ENCODE results near the gene PKN2.
A peak's percentile ranks its signal among the peaks of the same experiment; 100 is the strongest.
"Not testable (repeated sequence)": the region's sequence is repeated elsewhere in the genome, so short reads cannot be mapped to it uniquely, and the experiment has no call there.

PKN2 gene

DNA sequence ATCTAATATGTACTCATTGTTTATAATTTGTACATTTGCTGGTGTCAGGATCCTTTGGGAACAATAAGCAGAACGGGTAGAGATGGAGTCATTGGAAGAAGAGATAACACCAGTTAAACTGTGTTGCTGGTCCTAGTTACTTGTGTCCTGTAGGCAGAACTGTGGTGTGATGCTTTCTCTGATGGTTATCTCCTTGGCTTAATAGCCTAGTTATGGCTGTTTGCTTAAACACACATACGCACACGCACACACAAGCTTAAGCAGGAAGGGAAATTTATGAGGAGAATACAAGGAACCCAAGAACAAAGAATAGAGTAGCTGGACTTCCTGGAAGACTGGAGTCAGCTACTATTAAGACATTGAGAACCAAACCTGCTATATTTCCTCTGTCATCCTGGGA, 5.7 kb upstream of the PKN2 start:
- DNase-seq (ENCODE audit: low read depth, low spot score): no peak

DNA sequence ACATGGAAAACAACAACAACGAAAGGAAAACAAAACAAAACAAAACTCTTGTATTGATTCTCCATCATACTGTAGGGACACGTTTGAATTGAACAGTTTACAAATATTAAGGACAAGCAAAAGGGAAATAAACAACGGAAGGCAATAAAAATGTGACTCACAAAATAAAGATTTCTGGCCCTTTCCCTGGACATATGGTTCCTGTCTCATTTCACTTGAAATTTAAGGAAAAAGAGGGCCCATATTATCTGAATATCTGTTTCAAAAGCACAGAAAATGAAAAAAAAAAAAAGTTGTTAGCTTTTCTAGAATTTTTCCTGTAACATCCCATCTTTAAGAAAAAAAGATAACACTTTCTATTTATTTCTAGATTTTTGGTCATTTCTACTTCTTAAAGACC, 3.6 kb upstream of the PKN2 start:
- DNase-seq (ENCODE audit: low read depth, low spot score): no peak

DNA sequence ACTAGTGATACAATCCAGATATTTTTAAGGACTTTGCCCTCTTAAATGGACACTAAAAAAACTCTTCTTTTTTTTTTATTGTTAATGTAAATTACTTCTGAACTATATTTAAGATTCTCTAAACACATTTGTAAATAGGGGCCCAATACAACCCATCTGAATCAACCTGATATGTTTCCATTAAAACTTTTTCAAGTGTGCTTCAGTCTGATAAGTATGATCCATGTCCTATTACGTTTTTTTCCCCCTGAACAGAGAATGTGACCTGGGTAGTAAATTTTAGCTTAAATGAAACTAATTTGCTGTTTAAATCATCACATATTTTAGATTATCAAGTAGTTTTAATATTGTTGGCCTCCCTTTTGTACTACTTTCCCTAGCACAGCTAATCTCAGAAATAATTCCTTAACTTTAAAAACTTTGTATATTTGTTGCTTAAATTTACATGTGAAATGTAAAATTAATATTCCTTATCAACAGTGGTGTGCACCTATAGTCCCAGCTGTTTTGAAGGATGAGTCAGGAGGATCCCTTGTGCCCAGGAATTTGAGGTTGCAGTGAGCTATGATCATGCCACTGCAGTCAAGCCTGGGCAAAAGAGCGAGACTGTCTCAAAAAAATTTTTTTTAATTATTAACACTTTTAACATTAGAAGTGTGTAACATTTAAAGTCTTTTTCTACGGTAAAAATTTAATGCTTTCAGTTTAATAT, 3.0 kb upstream of the PKN2 start:
- DNase-seq (ENCODE audit: low read depth, low spot score): no peak

DNA sequence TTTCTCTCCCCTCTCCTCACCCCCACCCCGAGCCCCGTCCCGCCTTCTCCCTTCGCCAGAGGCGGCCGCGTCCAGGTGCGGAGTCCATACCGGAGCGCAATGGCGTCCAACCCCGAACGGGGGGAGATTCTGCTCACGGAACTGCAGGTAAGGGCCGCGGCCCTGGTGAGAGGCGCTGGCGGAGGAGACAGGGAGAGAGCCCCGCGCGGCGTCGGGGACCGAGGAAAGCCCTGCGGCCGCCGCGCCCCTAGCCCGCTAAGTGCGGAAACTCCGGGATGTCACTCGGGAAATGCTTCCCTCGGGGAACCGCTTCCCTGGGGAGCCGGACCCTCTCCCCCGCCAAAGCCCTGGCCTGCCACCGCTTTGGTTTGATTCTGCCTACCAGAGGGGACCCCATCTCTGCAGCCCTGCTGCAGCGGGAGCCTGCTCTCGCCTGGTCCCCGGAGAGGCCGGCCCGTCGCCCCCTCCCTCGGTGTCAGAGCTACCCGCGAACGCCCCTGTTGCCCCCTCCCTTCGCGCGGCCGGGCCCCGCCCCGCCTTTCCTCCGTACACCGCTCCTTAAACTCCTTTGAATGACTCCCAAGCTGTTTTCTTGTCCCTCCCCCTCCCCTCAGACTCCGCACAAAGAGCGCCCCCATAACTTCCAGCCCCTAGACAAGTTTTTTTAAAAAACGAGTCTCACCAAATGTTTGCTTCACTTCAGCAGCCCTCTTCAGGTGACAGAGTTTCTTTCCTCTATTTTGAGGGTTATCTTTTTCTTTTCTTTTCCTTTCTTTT, 597 bp downstream of the PKN2 start:
- DNase-seq (ENCODE audit: low read depth, low spot score): peak; percentile 82

DNA sequence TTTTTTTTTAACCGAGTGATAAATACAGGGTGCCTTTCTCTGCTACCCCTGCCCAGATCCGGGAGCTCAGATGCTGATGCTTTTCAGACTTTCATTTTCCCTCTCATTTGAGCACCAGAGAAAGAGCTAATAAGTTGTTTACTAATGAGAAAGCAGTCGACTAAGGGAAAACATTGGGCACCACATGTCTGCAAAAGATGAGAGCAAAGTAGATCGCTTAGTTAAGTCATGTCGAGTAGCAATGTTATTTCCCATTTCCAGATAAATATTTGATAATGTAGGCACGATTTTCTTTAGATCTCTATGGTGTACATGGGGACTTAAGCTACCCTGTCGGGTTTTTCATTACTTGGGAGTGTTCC, 1.2 kb downstream of the PKN2 start:
- DNase-seq (ENCODE audit: low read depth, low spot score): no peak

GRCh38 chr1:88691540-88691939, 7.5 kb downstream of the PKN2 start:
- DNase-seq (ENCODE audit: low read depth, low spot score): no peak

- no peak for DNase-seq (ENCODE audit: low read depth, low spot score)
Observed at GRCh38 chr1:88695781-88696180, 11.7 kb downstream of the PKN2 start.

DNA sequence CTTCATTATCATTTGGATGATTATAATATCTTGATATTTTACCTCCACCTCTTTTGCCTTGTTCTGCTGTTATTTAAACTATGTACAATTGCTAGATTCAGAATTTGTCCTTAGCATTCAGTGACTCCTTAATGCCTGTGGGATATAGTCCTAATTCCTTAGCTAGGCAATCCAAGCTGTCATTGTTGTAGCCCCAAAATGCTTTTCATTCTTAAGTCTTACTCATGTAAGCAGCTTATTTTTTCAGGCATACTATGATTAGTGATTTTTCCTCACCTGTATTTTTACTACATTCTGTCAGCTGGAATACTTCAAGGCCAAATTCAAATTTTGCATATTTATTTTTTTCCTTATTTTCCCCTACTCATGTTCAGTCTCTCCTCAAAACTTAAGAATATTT, 13.4 kb downstream of the PKN2 start:
- DNase-seq (ENCODE audit: low read depth, low spot score): no peak

DNA sequence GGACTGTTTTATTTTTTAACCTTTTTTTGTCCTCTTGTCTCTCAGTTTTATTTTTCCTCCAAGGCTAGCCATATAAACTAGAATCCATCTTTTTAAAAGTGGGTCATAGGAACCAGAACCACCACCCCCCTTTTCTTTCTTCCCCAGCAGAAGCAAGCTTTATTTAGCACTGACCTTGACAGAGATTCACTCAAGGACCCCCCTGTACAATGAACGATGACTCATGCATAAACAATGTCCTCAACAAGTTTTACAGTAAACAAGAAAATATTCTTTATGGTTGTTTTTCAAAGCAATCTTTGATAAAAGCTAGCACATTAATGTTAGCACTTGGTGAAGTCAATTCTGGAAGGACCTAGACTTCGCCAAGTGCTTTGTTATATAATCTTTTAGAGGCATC, 14.1 kb downstream of the PKN2 start:
- no peak for DNase-seq (ENCODE audit: low read depth, low spot score)

DNA sequence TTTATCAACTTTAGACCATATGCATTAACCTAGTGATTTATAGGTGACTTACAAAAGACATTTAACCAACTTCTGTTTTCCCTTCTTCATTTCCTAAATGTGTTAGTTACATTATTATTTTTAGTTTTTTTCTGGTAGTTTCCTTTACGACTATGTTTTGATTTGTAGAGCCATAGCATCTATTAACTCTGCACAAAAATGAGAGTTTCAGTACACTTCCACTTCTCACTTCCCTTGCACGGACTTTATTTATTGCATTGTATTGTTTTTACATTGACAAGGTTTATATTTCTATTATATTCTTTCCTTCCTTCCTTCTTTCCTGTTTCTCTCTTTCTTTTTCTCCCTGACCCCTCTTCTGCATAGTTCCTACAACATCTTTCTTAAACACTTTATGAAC, 14.7 kb downstream of the PKN2 start:
- DNase-seq (ENCODE audit: low read depth, low spot score): no peak

- DNase-seq (ENCODE audit: low read depth, low spot score): no peak
Observed at GRCh38 chr1:88700425-88701013, 16.4 kb downstream of the PKN2 start.

GRCh38 chr1:88701275-88701674, 17.2 kb downstream of the PKN2 start:
- DNase-seq (ENCODE audit: low read depth, low spot score): no peak

DNA sequence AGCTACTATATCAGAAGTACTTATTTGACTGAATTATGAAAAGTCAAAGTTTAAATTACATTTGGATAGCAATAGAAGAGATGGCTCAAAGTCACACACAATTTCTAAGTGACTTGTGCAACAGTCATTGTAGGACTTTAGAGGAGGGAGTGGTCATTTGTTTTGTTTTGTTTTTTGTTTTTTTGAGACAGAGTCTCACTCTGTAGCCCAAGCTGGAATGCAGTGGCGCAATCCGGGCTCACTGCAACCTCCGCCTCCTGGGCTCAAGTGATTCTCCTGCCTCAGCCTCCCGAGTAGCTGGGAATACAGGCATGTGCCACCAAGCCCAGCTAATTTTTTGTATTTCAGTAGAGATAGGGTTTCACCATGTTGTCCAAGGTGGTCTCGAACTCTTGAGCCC, 17.7 kb downstream of the PKN2 start:
- not testable (repeated sequence) for DNase-seq (ENCODE audit: low read depth, low spot score)

DNA sequence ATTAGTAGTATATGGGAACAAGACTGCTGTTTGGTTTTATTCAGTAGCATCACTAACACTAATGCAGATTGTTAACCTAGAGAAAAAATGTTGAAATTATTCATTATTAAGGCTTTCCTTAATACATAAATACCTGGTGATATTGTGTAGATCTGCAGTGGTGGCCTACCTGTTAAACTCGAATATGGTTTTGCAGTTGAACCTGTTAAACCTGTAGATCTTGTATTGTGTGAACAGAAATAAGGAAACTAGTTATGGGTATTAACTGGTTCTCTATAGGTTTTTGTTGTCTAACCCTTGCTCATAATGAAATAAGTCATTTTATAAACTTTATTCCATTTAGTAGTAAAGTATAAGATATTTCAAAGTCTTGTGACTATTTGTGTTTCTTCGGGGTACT, 23.9 kb downstream of the PKN2 start:
- no peak for DNase-seq (ENCODE audit: low read depth, low spot score)

DNA sequence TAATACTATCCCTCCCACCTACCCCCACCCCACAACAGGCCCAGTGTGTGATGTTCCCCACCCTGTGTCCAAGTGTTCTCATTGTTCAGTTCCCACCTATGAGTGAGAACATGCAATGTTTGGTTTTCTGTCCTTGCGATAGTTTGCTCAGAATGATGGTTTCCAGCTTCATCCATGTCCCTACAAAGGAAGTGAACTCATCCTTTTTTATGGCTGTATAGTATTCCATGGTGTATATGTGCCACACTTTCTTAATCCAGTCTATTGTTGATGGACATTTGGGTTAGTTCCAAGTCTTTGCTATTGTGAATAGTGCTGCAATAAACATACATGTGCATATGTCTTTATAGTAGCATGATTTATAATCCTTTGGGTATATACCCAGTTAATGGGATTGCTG, 28.8 kb downstream of the PKN2 start:
- not testable (repeated sequence) for DNase-seq (ENCODE audit: low read depth, low spot score)

- DNase-seq (ENCODE audit: low read depth, low spot score): not testable (repeated sequence)
Observed at GRCh38 chr1:88716571-88716970, 32.5 kb downstream of the PKN2 start.

DNA sequence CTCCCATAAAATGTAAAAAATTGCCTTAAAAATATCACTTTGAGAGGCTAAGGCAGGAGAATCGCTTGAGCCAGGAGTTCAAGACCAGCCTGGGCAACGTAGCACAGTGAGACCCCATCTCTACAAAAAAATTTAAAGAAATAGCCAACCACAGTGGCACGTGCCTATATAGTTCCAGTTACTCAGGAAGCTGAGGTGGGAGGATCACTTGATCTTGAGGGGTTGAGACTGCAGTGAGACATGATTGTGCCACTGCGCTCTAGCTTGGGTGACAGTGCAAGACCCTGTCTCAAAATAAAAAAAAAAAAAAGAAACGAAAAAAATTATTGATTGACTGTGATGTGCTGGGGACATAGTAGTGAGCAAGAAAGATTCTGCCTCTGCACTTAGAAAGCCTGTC, 38.4 kb downstream of the PKN2 start:
- DNase-seq (ENCODE audit: low read depth, low spot score): no peak

DNA sequence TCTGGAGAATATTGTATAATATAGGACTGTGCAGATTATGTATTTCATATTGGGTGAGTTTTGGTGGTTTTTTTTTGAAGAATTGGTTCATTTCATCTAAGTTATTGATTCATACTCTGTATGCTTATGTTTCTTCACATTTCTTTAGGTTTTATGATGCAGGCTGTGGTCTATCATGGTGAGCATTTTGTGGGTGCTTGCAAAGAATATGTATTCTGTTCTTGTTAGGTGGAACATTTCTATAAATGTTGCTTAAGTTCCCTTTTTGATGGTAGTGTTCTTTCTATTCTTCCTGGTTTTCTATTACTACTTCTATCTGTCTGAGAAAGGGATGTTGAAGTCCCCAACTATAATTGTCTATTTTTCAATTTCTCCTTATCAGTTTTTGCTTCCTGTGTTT, 42.6 kb downstream of the PKN2 start:
- DNase-seq (ENCODE audit: low read depth, low spot score): no peak

DNA sequence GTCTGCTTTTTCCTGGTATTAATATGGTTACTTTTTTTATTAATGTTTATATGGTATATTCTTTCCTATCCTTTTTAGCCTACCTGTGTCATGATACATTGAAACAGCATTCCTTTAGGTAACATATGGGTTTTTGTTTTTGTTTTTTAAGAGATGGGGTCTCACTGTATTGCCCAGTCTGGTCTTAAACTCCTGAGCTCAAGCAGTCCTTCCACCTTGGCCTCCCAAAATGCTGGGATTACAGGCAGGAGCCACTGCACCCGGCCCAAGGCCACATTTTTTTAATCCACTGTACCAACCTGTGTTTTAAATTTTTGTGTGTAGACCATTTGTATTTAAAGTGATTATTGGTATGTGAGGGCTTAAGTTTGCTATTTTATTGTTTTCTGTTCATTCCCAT, 43.1 kb downstream of the PKN2 start:
- DNase-seq (ENCODE audit: low read depth, low spot score): no peak

DNA sequence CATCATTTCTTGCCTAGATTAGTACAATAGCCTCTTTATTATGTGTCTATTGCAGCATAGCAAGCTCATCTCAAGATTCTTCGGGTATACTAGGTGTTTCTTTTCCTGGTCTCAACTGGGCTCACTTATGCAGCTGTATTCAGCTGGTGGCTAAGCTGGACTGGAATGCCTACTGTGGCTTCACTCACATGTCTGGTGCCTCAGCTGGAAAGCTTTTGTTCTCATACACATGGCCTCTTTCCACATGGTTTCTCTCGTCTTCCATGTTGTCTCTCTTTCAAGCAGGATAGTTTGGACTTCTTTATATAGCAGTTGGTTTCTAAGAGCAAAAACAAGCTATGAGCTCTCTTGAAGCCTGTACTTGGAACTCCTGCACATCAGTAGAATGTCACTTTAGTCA, 45.2 kb downstream of the PKN2 start:
- DNase-seq (ENCODE audit: low read depth, low spot score): no peak

DNA sequence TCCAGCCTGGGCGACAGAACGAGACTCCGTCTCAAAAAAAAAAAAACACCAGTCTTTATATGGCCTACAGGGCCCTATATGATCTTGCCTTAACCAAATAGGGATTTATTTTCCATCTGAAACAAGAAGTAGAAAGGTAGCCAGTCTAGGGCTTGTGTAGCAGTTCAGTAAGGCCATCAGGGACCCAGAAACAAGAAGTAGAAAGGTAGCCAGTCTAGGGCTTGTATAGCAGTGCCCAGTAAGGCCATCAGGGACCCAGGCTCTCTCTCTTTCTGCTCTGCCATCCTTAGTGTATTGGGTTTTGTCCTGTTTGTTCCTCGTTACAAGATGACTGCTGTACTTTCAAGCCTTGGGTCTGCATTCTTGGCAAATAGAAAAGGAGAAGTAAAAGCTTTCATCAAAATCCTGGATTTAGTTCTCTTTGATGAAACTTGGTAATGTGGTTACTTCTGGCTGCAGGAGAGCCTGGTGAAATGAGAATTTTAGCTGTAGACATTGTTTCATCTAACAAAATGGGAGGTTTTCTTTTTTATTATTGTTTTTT, 46.1 kb downstream of the PKN2 start:
- DNase-seq (ENCODE audit: low read depth, low spot score): no peak

- DNase-seq (ENCODE audit: low read depth, low spot score): no peak
Observed at GRCh38 chr1:88730995-88731394, 46.9 kb downstream of the PKN2 start.

Measured in ELF-1 (cell line).